ENCODE measurements around the gene DRC7. TPM values are rescaled to one million over a fixed set of nuclear protein-coding genes. Genes with fewer than 3 reads are reported as not detected.

Gene DRC7
- total and polyA plus RNA-seq, 8 donors, result 0.28 to 2.4 (median 0.76) TPM

- Histone ChIP-seq H3K4me3 (no peak overlapping the region), H3K27me3 (no peaks in the 10 kb centered on the region), H3K36me3 (no peaks in the 10 kb centered on the region), H3K27ac (no peak overlapping the region), H3K9me3 (no peaks in the 10 kb centered on the region), H3K4me1 (peaks cover 3 to 4% (median 3%) of the 10 kb centered on the region in 3 donors)
- no peak for DNase-seq
- TF ChIP-seq CTCF (IDR thresholded peaks at IDR 0.05), result no peak
- WGBS, 2 donors, result 89 to 95% methylated on average over 16 to 18 of the region's 18 CpGs
- ATAC-seq, result no peak
- intact Hi-C loops (cut with DNase I), result no loop called here
- no peak for FAIRE-seq
Observed at GRCh38 chr16:57683636-57684545, 10.7 kb upstream of the DRC7 start.

DNA sequence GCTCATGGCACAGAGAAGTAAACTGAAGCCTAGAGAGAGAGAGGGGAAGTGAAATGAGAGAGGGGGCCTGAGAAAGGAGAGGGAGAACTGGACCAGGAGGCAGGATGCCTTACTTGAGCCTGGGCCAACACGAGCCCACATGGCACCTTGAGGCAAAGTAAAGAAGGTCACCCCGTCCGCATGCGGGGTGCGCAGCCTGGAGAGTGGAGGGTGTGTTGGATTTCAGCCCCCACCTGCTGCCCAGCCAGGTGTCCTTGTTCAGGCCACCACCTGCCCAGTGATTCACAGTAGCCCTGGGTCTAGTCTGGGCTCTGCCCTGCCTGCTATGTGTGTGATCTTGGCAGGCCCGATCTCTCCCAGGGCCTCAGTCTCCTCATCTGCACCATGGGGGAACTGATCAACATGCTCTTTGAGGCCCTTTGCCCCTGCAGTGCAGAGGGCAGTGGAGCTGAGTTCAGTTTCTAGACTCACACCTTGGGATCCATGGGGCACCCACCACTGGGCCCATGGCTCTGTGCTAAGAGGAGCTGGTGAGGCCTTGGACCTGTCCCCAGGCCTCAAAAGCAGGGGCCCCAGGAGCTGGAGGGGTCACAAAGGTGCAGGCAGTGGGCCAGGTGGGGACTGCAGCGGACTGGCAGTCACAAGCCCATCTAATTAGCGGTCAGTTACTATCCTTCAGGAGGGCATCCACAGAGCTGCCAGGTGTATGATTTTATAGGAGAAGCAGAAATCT, 9.8 kb upstream of the DRC7 start:
- no peak for FAIRE-seq
- intact Hi-C loops (cut with DNase I), result no loop called here
- no peak for TF ChIP-seq CTCF (IDR thresholded peaks at IDR 0.05)
- no peak for ATAC-seq
- H3K4me3 ChIP-seq, result no peak overlapping the region
- DNase-seq, result peak in 1 of 6 donors; percentile 33
- H3K27ac ChIP-seq, result no peak overlapping the region
- 95 to 97% methylated on average over 8 of the region's 8 CpGs for WGBS, 2 donors
- peaks cover 5 to 12% (median 9%) of the 10 kb centered on the region in 3 donors for H3K4me1 ChIP-seq
- no peaks in the 10 kb centered on the region for H3K36me3 ChIP-seq
- H3K9me3 ChIP-seq, result no peaks in the 10 kb centered on the region
- no peaks in the 10 kb centered on the region for H3K27me3 ChIP-seq

- DNase-seq (no peak), ATAC-seq (no peak), FAIRE-seq (no peak)
- WGBS, 2 donors, result 90 to 94% methylated on average over 11 of the region's 11 CpGs
- H3K36me3 ChIP-seq, result no peaks in the 10 kb centered on the region
- H3K9me3 ChIP-seq, result no peaks in the 10 kb centered on the region
- H3K4me3 ChIP-seq, result no peak overlapping the region
- H3K27ac ChIP-seq, result no peak overlapping the region
- H3K27me3 ChIP-seq, result no peaks in the 10 kb centered on the region
- TF ChIP-seq CTCF (IDR thresholded peaks at IDR 0.05), result no peak
- peaks cover 5 to 17% (median 15%) of the 10 kb centered on the region in 3 donors for H3K4me1 ChIP-seq
- intact Hi-C loops (cut with DNase I), result no loop called here
Observed at GRCh38 chr16:57685633-57686032, 9.0 kb upstream of the DRC7 start.

GRCh38 chr16:57686577-57686976, 8.0 kb upstream of the DRC7 start:
- TF ChIP-seq CTCF (IDR thresholded peaks at IDR 0.05), result no peak
- no peaks in the 10 kb centered on the region for H3K27me3 ChIP-seq
- H3K9me3 ChIP-seq, result no peaks in the 10 kb centered on the region
- H3K36me3 ChIP-seq, result no peaks in the 10 kb centered on the region
- intact Hi-C loops (cut with DNase I), result no loop called here
- peaks cover 5 to 17% (median 15%) of the 10 kb centered on the region in 3 donors for H3K4me1 ChIP-seq
- no peak for ATAC-seq
- H3K4me3 ChIP-seq, result no peak overlapping the region
- FAIRE-seq, result no peak
- no peak for DNase-seq
- no peak overlapping the region for H3K27ac ChIP-seq
- 72 to 93% methylated on average over 4 of the region's 4 CpGs for WGBS, 2 donors

All from pancreas (tissue), 10 donors.